Endometrium (tissue), 2 donors: ENCODE data around the gene UQCRH.
A peak's percentile ranks its signal among the peaks of the same experiment; 100 is the strongest.
"Not testable (repeated sequence)": the region's sequence is repeated elsewhere in the genome, so short reads cannot be mapped to it uniquely, and the experiment has no call there.

ENCODE experiments used
- FAIRE-seq: peaks from 2 replicates; lab custom pipeline; 2012; peaks lifted over from hg19 to GRCh38; lab: Jason Lieb, UNC
- donor health status: control.
- donor health status: control.

Gene UQCRH

GRCh38 chr1:46334030-46334384 lies 30.5 kb downstream of the UQCRH start:
- no peak for FAIRE-seq

- FAIRE-seq: no peak
Measured at GRCh38 chr1:46335081-46335480, 31.6 kb downstream of the UQCRH start.

- not testable (repeated sequence) for FAIRE-seq
Measured at GRCh38 chr1:46337409-46337808, 33.9 kb downstream of the UQCRH start.

- peak; percentile 45 for FAIRE-seq
Measured at GRCh38 chr1:46340404-46341221, 37.1 kb downstream of the UQCRH start, which contains the start of gene NSUN4. NSUN4 (plus strand) TSS chr1:46340807; CDS start chr1:46340827, 20 bp downstream.

GRCh38 chr1:46341222-46342083 lies 38.0 kb downstream of the UQCRH start:
- no peak for FAIRE-seq

DNA sequence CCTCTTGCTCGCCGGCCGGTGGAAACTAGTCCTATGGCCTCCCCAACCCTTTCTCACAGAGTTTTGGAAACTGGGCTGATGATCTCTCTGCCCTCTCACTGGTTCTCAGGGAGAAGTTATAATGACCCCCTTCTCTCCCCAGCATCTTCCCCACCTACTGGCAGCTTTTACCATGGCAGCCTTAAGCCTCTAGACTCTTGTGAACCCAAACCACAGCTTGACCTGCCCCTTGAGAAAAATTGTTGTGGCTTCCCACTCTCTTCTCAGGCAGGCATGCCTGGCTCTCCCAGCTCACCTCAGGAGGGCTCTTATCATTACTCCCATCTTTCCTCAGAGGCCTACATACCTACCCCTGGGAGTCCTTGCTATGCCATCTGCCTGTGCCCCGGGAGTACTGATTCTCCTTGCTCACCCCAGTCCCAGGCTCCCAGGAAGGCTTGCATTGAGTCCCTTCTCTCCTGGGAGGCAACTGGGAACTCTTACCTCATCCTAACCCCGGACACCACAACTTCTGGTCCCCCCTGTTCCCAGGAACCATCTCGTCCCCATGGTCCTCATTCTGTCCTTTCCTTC lies 38.7 kb downstream of the UQCRH start:
- FAIRE-seq: no peak

GRCh38 chr1:46342677-46343350 lies 39.3 kb downstream of the UQCRH start:
- FAIRE-seq: no peak

DNA sequence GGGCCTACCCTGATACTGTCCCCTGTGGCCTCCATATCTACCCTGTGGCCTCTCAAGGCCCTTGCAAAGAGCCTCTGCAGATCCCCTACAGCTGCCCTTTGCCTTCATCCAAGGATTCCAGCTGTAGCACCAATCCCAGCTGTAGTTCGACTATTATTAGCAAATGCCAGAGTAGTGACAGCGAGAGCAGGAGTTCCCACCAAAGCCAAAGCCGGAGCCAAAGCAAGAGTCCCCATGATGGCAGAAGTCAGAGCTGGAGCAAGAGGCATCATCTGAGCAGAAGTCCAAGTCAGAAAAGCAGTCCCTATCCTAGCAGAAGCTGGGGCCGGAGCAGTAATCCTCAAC lies 39.8 kb downstream of the UQCRH start:
- no peak for FAIRE-seq

GRCh38 chr1:46343705-46344104 lies 40.2 kb downstream of the UQCRH start:
- FAIRE-seq: no peak

GRCh38 chr1:46344481-46344880 lies 41.0 kb downstream of the UQCRH start:
- FAIRE-seq: no peak

GRCh38 chr1:46345281-46345680 lies 41.8 kb downstream of the UQCRH start:
- FAIRE-seq: no peak

GRCh38 chr1:46352363-46352762 lies 48.9 kb downstream of the UQCRH start:
- FAIRE-seq: no peak

DNA sequence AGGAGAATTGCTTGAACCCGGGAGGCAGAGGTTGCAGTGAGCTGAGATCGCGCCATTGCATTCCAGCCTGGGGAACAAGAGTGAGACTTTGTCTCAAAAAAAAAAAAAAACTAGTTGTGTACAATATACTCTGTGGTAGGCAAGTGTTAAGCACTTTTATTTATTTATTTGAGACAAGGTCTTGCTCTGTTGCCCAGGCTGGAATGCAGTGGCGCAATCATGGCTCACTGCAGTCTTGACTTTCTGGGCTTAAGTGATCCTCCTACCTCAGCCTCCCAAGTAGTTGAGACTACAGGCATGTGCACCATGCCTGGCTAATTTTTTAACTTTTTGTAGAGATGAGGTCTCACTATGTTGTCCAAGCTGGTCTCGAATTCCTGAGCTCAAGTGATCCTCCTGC lies 52.4 kb downstream of the UQCRH start:
- FAIRE-seq: not testable (repeated sequence)

DNA sequence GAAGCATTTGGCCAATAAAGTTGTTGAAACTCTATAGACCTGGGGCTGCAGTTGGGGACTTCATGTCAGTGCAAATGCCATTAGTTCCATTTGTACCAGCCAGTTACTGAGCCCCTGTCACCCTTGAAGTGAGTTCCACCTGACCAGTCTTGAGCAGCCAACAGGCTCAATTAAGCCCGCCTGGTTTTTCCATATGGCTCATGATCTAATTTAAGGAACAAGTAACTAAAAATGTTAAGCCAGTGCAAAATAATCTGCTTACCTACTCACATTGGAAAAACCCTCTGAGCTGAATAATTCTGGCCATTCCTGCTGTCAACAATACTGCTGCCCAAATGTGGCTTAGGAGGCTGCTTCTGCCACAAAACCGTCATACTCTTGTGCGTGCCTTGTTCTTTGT lies 58.7 kb downstream of the UQCRH start:
- FAIRE-seq: no peak

DNA sequence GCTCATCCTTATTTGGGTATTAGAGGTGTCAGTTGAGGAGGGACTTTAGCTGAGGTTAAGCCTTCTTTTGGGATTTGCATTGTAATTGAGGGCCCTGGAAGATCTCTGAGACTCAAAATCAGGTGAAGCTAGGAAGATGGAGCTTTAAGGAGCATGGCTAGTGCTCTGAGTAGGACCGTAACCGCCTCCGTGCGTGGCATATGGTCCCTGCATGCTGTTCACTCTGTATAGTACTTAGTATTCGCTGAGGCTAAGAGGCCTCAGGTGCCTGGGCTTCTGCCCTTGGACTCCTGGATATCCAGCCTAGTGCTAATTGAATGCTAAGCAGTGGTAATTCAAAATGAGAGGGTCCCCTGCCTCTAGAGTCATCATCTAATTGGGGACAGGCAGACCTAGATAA lies 59.6 kb downstream of the UQCRH start:
- FAIRE-seq: no peak

- no peak for FAIRE-seq
Measured at GRCh38 chr1:46364612-46365011, 61.1 kb downstream of the UQCRH start.

DNA sequence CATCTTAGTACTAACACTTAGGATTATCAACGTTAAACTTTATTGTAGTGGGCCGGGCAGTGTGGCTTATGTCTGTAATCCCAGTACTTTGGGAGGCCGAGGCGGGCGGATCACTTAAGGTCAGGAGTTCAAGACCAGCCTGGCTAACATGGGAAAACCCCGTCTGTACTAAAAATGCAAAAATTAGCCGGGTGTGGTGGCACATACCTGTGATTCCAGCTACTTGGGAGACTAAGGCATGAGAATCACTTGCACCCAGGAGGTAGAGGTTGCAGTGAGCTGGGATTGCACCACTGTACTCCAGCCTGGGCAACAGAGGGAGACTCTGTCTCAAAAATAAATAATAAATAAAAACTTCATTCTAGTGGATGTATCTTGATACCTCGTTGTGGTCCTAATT lies 62.3 kb downstream of the UQCRH start:
- FAIRE-seq: not testable (repeated sequence)
